Osteoblast (primary cell): ENCODE results near the gene TADA1. TPM values are rescaled to one million over a fixed set of nuclear protein-coding genes. Genes with fewer than 3 reads are reported as not detected.
A peak's percentile ranks its signal among the peaks of the same experiment; 100 is the strongest.

Source experiments
- DNase-seq: peaks from one replicate; pipeline ENCODE4 v3.0.0; 2011; ENCODE audit warnings: low spot score, mixed read lengths; ENCODE audit not compliant: insufficient read length; ENCODE audit errors: missing footprints
- H2AFZ ChIP-seq: 2 replicates; pipeline ENCODE4 v1.6.0; 2011; ENCODE audit warnings: mild to moderate bottlenecking, low read length
- H3K27ac ChIP-seq: 2 replicates; pipeline ENCODE4 v1.5.1; 2011; ENCODE audit warnings: mild to moderate bottlenecking, low read depth, low read length, moderate library complexity
- H3K27me3 ChIP-seq: 2 replicates; pipeline ENCODE4 v1.6.0; 2012; ENCODE audit warnings: mild to moderate bottlenecking, control low read depth, inconsistent platforms, low read length, moderate library complexity; ENCODE audit not compliant: insufficient read depth
- H3K36me3 ChIP-seq: 2 replicates; pipeline ENCODE4 v1.5.1; 2011; ENCODE audit warnings: mild to moderate bottlenecking, low read length, control low read depth, moderate library complexity; ENCODE audit not compliant: insufficient read depth
- H3K4me1 ChIP-seq: 2 replicates; pipeline ENCODE4 v1.5.1; 2011; ENCODE audit warnings: mild to moderate bottlenecking, low read length, control low read depth, moderate library complexity; ENCODE audit not compliant: insufficient read depth
- H3K4me2 ChIP-seq: 2 replicates; pipeline ENCODE4 v1.6.0; 2011; ENCODE audit warnings: mild to moderate bottlenecking, low read length; ENCODE audit not compliant: insufficient read depth
- H3K4me3 ChIP-seq: fragments of 200-600 bp; sonication (generic); 3 replicates; pipeline ENCODE4 v1.5.1; 2012; ENCODE audit warnings: mild to moderate bottlenecking, low read length, inconsistent platforms; ENCODE audit not compliant: insufficient read depth
- H3K79me2 ChIP-seq: 2 replicates; pipeline ENCODE4 v1.6.0; 2012; ENCODE audit warnings: mild to moderate bottlenecking, low read length, control low read depth, inconsistent platforms; ENCODE audit not compliant: insufficient read depth
- H3K9me3 ChIP-seq: 2 replicates; pipeline ENCODE4 v1.5.1; 2011; ENCODE audit warnings: low read depth, low read length, control low read depth
- H4K20me1 ChIP-seq: 2 replicates; pipeline ENCODE4 v1.6.0; 2012; ENCODE audit warnings: mild to moderate bottlenecking, low read length, control low read depth; ENCODE audit not compliant: insufficient read depth
- total RNA-seq: library from RNA; depleted of rRNA; stranded (reverse); fragments of >200 nt; gene quantifications from 2 replicates; pipeline ENCODE4 v1.2.3, GENCODE V29; 2012
- TF ChIP-seq, protein P1 (sequence below): IDR thresholded peaks from 2 replicates; pipeline ENCODE4 v1.5.1; 2011; ENCODE audit warnings: mild to moderate bottlenecking, low read depth, low read length, moderate library complexity; ENCODE audit errors: extremely low read depth

TADA1 gene, protein sequence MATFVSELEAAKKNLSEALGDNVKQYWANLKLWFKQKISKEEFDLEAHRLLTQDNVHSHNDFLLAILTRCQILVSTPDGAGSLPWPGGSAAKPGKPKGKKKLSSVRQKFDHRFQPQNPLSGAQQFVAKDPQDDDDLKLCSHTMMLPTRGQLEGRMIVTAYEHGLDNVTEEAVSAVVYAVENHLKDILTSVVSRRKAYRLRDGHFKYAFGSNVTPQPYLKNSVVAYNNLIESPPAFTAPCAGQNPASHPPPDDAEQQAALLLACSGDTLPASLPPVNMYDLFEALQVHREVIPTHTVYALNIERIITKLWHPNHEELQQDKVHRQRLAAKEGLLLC
- total RNA-seq, result 10.6 and 11.6 TPM in 2 replicates

DNA sequence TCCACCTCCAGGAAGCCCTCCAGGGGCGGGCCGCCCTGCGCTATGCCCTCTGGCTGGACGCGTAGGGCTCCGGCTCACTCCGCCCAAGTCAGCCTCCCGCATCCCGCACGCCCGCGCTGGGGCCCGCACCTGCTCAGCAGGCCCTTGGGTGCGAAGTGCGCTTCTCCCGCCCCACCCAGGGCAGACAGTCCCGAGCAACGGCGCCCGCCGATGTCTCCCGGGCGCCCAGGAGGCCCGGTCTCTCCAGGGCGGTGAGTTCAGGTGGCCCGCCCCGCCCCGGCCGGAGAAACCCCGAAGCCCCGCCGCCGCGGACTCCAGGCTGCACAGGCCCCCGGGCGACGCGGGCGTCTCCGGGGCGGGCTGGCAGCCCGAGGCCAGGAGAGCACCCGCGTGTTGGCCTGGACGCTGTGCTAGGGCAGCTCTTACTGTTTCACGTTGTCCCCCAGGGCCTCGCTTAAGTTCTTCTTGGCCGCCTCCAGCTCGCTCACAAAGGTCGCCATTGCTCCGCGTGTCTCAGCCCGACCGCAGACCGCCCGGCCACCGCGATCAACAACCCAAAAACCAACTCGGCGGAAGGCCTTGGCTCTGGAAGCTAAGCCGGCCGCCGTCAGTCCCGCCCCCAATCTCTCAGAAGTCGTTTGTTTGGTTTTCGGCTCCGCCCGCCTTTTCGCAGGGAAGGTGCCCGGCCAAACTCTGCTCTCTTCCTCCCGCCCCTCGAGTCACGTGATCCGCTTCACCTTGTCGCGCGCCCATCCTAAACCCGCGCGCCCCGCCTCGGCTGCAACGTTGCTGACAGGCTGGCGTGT, at the start of gene TADA1:
TSS of gene TADA1 (minus strand) at position 531 of the 806 bp plus-strand sequence. CDS start at position 500, 31 bp downstream.
- H3K27ac ChIP-seq, result peak within 1 kb of the TSS; percentile 64
- H3K36me3 ChIP-seq, result no peaks in the 10 kb centered on the region
- H4K20me1 ChIP-seq, result peaks cover 4% of the 10 kb centered on the region
- H3K79me2 ChIP-seq, result peaks cover 39% of the 10 kb centered on the region
- peak within 1 kb of the TSS; percentile 81 for H3K4me2 ChIP-seq
- H3K4me1 ChIP-seq, result peaks cover 3% of the 10 kb centered on the region
- H3K4me3 ChIP-seq, result peak within 1 kb of the TSS; percentile 88
- no peaks in the 10 kb centered on the region for H3K9me3 ChIP-seq
- H3K27me3 ChIP-seq, result no peaks in the 10 kb centered on the region
- peak within 1 kb of the TSS; percentile 89 for H2AFZ ChIP-seq
- TF ChIP-seq, protein P1, sequence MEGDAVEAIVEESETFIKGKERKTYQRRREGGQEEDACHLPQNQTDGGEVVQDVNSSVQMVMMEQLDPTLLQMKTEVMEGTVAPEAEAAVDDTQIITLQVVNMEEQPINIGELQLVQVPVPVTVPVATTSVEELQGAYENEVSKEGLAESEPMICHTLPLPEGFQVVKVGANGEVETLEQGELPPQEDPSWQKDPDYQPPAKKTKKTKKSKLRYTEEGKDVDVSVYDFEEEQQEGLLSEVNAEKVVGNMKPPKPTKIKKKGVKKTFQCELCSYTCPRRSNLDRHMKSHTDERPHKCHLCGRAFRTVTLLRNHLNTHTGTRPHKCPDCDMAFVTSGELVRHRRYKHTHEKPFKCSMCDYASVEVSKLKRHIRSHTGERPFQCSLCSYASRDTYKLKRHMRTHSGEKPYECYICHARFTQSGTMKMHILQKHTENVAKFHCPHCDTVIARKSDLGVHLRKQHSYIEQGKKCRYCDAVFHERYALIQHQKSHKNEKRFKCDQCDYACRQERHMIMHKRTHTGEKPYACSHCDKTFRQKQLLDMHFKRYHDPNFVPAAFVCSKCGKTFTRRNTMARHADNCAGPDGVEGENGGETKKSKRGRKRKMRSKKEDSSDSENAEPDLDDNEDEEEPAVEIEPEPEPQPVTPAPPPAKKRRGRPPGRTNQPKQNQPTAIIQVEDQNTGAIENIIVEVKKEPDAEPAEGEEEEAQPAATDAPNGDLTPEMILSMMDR, result no peak
- DNase-seq, result peak; percentile 97

DNA sequence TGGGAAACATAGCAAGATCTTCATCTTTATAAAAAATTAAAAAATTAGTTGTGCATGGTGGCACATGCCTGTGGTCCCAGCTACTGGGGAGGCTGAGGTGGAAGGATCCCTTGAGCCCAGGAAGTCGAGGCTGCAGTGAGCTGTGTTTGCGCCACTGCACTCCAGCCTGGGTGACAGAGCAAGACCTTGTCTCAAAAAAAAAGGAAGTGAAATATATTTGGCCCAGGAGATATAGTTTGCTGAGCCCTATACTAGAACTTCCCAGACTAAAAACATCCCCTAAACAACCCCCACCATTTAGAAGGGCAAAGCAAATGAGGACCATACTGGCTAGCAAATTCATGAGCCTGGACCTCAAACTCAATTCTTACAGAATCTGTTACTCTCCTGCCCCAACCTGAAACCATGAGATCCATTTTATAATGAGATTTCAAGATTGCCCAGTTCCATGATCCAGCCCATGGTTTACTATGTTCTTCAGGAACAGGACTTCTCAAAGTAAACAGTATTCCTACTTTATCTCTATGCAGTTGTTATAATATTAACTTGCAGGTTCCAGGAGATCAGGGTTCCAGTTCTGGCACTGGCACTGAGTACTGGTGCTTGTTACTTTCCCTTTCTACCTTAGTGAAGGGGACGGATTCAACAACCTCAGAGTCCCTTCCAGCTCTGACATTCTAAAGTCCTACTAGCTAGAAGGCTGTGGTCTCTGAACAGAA, 48.9 kb upstream of the TADA1 start:
- H2AFZ ChIP-seq, result no peak overlapping the region
- peaks cover 35% of the 10 kb centered on the region for H3K27me3 ChIP-seq
- no peak overlapping the region for H3K4me3 ChIP-seq
- H4K20me1 ChIP-seq, result no peaks in the 10 kb centered on the region
- H3K4me1 ChIP-seq, result peaks cover 9% of the 10 kb centered on the region
- H3K27ac ChIP-seq, result no peak overlapping the region
- H3K9me3 ChIP-seq, result no peaks in the 10 kb centered on the region
- no peak for DNase-seq
- H3K36me3 ChIP-seq, result no peaks in the 10 kb centered on the region
- H3K4me2 ChIP-seq, result peak overlapping the region; percentile 35
- TF ChIP-seq, protein P1, result no peak
- no peaks in the 10 kb centered on the region for H3K79me2 ChIP-seq

DNA sequence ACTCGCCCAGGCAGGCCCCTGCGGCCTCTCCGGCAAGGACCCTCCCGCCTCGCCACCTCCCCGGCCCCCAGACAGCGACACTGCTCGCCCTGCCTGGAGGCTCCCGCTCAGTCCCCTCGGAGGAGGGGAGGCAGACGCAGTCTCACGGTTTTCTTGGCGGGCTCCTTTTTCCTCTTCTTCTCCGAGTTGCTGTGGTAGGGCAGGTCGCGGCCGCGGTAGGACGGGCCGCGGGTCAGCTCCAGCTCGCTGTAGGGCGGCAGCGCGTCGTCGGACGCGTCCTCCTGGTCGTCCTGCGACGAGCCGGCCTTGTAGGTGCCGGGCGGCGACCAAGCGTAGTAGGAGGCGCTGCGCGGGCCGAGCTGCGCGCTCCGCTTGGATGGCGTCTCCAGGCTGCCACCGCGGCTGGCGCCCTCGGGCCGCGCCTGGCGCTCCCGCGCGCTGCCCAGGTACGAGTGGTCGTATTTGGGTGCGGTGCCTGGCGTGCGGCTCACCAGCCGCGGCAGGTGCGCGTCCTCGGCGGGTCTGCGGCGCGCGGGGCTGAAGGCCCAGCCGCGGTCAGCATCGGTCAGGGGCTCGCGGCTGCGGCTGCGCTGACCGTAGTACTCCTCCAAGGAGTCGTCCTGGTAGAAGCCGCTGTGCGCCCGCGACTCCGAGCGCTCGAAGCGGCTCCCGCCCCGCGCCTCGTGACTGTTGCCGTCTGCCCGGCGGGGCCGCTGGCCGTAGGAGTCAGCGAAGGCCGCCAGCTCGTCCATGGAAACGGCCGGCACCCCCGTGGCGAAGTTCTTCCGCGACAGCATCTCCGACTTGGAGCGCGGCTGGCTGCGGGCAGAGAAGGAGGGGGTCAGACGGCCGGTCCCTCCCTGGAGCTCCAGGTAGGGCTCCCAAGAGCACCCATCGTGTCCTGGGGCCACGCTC, 44.8 kb upstream of the TADA1 start:
- Histone ChIP-seq H4K20me1 (no peaks in the 10 kb centered on the region), H3K27me3 (peaks cover 61% of the 10 kb centered on the region), H3K79me2 (no peaks in the 10 kb centered on the region), H2AFZ (no peak overlapping the region), H3K36me3 (no peaks in the 10 kb centered on the region), H3K4me3 (no peak overlapping the region), H3K27ac (no peak overlapping the region), H3K4me1 (peaks cover 5% of the 10 kb centered on the region), H3K9me3 (no peaks in the 10 kb centered on the region), H3K4me2 (peak overlapping the region; percentile 48)
- TF ChIP-seq, protein P1, result no peak
- peak; percentile 69 for DNase-seq
